ENCODE measurements around the gene SELENOP. TPM values are rescaled to one million over a fixed set of nuclear protein-coding genes. Genes with fewer than 3 reads are reported as not detected.
A peak's percentile ranks its signal among the peaks of the same experiment; 100 is the strongest.

The SELENOP gene
- total and polyA plus RNA-seq, 8 donors: 426 to 826 (median 675) TPM

DNA sequence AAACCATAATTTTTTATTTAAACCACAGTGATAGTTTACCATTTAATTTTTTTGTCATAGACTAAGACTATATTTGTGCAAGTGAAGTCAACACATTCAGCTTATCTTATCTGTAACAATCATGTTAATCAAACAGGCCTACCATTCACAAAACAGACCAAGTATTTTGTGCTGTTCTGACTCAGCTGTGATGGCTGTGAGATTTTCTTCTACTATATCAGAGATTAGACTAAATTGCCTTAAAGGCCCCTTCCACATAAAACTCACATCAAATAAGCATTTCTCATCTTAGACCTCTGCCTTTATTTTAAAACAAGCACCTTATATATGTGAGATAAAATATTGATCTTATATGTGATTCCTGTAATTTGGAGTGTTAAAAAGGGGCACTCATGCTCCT is 41.7 kb downstream of the SELENOP start:
- intact Hi-C loops (cut with DNase I): no loop called here
- H3K4me3 ChIP-seq: no peak overlapping the region
- no peak for DNase-seq
- no peak for ATAC-seq
- H3K9me3 ChIP-seq: no peaks in the 10 kb centered on the region
- no peaks in the 10 kb centered on the region for H3K27me3 ChIP-seq
- H3K36me3 ChIP-seq: no peaks in the 10 kb centered on the region
- no peaks in the 10 kb centered on the region for H3K4me1 ChIP-seq
- TF ChIP-seq, protein P1, sequence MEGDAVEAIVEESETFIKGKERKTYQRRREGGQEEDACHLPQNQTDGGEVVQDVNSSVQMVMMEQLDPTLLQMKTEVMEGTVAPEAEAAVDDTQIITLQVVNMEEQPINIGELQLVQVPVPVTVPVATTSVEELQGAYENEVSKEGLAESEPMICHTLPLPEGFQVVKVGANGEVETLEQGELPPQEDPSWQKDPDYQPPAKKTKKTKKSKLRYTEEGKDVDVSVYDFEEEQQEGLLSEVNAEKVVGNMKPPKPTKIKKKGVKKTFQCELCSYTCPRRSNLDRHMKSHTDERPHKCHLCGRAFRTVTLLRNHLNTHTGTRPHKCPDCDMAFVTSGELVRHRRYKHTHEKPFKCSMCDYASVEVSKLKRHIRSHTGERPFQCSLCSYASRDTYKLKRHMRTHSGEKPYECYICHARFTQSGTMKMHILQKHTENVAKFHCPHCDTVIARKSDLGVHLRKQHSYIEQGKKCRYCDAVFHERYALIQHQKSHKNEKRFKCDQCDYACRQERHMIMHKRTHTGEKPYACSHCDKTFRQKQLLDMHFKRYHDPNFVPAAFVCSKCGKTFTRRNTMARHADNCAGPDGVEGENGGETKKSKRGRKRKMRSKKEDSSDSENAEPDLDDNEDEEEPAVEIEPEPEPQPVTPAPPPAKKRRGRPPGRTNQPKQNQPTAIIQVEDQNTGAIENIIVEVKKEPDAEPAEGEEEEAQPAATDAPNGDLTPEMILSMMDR (IDR thresholded peaks at IDR 0.05): no peak
- no peak overlapping the region for H3K27ac ChIP-seq

DNA sequence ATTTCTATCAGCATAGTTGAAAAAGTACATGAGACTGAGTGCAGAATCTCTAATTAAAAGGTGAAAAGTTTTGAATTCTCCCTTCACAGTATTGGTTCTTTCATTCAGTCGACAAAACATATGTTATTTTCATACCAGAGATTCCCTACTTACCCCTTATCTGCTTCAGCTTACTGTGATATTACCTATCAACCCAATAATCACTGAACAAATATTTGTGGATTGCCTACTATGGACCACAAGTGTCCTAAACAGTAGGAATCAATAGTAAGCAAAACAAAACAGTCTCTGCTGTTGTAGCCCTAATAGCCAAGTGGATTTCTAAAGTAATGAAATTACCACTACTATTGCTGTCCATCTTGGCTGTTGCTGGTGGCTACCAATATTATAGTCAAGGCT is 43.6 kb downstream of the SELENOP start:
- intact Hi-C loops (cut with DNase I): loop anchor here in 1 of 2 donors (10.0 kb wide), 1 partner anchor 763 kb away; no protein-coding TSS in a partner anchor
- ATAC-seq (no peak), DNase-seq (no peak)
- Histone ChIP-seq H3K9me3 (no peaks in the 10 kb centered on the region), H3K27ac (no peak overlapping the region), H3K27me3 (no peaks in the 10 kb centered on the region), H3K4me3 (no peak overlapping the region), H3K36me3 (no peaks in the 10 kb centered on the region), H3K4me1 (no peaks in the 10 kb centered on the region)
- TF ChIP-seq, protein P1 (IDR thresholded peaks at IDR 0.05): no peak

DNA sequence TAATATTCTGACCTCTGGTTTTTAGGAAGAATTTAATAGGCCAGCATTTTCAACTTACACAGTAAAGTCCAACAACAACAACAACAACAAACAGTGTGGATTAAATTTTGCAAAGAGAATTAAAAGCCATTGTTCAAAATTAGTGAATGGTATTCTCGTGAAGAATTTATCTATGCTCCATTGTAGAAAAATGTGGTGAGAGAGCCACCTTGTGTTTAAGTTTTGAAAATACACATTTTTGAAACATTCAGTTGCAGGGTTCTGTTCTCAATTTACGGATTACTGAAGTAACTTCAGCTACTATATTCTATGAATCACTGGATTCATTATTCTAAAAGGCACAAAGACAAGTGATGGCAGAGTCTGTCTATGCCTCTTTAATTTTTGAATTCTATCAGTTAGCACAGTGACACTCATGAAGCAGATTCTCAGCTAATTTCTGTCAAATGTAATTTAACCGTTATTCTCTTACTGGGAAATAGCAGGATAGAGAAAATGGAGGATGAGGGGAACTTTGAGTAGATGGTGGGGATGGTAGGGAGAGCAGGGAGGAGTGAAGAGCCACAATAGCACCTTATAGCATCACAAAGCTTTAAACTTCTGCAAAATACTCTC is 44.1 kb downstream of the SELENOP start:
- intact Hi-C loops (cut with DNase I): loop anchor here in 1 of 2 donors (10.0 kb wide), 1 partner anchor 763 kb away; no protein-coding TSS in a partner anchor
- Histone ChIP-seq H3K36me3 (no peaks in the 10 kb centered on the region), H3K4me3 (no peak overlapping the region), H3K9me3 (no peaks in the 10 kb centered on the region), H3K27ac (no peak overlapping the region), H3K4me1 (no peaks in the 10 kb centered on the region), H3K27me3 (no peaks in the 10 kb centered on the region)
- ATAC-seq (peak; percentile 68), DNase-seq (peak in 2 of 4 donors; percentile 23 to 33)
- TF ChIP-seq, protein P1 (IDR thresholded peaks at IDR 0.05): peak in 1 of 2 donors; percentile 43

DNA sequence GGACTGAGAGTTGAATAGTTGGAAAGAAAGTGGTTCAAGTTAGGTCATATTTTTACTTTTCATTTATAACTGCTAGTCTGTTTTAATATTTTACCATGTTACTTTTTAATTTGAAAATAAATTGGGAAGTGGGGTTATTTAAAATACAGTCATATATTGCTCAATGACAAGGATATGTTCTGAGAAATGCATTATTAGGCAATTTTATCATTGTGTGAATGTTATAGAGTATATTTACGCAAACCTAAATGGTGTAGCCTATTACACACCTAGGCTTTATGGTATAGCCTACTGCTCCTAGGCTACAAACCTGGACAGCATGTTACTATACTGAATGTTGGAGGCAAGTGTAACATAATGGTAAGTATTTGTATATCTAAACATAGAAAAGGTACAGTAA is 49.9 kb downstream of the SELENOP start:
- Histone ChIP-seq H3K36me3 (no peaks in the 10 kb centered on the region), H3K9me3 (no peaks in the 10 kb centered on the region), H3K27me3 (peaks cover 9 to 10% of the 10 kb centered on the region in 2 donors), H3K4me3 (no peak overlapping the region), H3K4me1 (peaks cover 0 to 3% of the 10 kb centered on the region in 2 donors), H3K27ac (no peak overlapping the region)
- intact Hi-C loops (cut with DNase I): loop anchor here in 1 of 2 donors (10.0 kb wide), 1 partner anchor 757 kb away; no protein-coding TSS in a partner anchor
- TF ChIP-seq, protein P1 (IDR thresholded peaks at IDR 0.05): no peak
- ATAC-seq (no peak), DNase-seq (no peak)

DNA sequence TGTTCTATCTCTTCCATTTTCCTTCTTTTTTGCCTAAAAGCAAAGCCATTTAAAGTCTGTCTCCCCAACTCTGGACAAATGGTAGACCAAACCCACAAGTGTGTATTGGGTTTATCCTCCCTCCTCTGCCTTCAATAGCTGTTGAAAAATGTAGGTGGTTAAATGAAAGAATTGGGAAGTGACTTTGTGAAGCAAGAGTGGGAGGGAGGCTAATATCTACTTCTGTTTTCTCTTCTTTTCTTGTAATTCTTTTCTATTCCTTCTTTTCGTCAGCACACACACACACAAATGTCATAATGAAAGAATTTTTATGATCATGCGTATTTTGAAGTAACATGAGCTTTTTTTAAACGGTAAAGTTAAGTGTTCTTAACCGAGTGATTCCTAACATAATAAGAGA is 51.3 kb downstream of the SELENOP start:
- ATAC-seq (no peak), DNase-seq (no peak)
- intact Hi-C loops (cut with DNase I): loop anchor here in 1 of 2 donors (10.0 kb wide), 1 partner anchor 756 kb away; no protein-coding TSS in a partner anchor
- peaks cover 0 to 3% of the 10 kb centered on the region in 2 donors for H3K4me1 ChIP-seq
- H3K4me3 ChIP-seq: no peak overlapping the region
- TF ChIP-seq, protein P1 (IDR thresholded peaks at IDR 0.05): no peak
- H3K27ac ChIP-seq: no peak overlapping the region
- no peaks in the 10 kb centered on the region for H3K36me3 ChIP-seq
- no peaks in the 10 kb centered on the region for H3K9me3 ChIP-seq
- peaks cover 9 to 14% of the 10 kb centered on the region in 2 donors for H3K27me3 ChIP-seq
